Right lobe of liver (tissue), 6 donors: Measurements from ENCODE around the gene KRTAP12-3. TPM values are rescaled to one million over a fixed set of nuclear protein-coding genes. Genes with fewer than 3 reads are reported as not detected.
A peak's percentile ranks its signal among the peaks of the same experiment; 100 is the strongest.
"Not testable (repeated sequence)": the region's sequence is repeated elsewhere in the genome, so short reads cannot be mapped to it uniquely, and the experiment has no call there.

Source experiments
- ATAC-seq, 4 donors: fragments of 200-7000 bp; cut with Tn5 transposase; one replicate each; pipeline ENCODE4 v1.9.1; 2020; ENCODE audit warnings: mild to moderate bottlenecking in 4 of 4, moderate library complexity in 4 of 4
- DNase-seq, 3 donors: peaks; one replicate each; pipeline ENCODE4 v3.0.0-alpha.2; 2020
- H3K27ac ChIP-seq, 3 donors: fragments of 200-600 bp; one replicate each; pipeline ENCODE4 v1.8.0; 2022
- H3K27me3 ChIP-seq, 2 donors: fragments of 200-600 bp; one replicate each; pipeline ENCODE4 v1.8.0; 2022
- H3K36me3 ChIP-seq, 4 donors: fragments of 200-600 bp; sonication (generic) in 1 of 4; one replicate each; pipeline versions ENCODE4 v1.5.1 to v1.8.0; 2017 to 2022; ENCODE audit warnings: control low read depth in 1 of 4
- H3K4me1 ChIP-seq, 4 donors: fragments of 200-600 bp; sonication (generic) in 1 of 4; one replicate each; pipeline versions ENCODE4 v1.5.1 to v1.8.0; 2017 to 2022; ENCODE audit warnings: control low read depth in 1 of 4
- H3K4me3 ChIP-seq, 3 donors: fragments of 200-600 bp; one replicate each; pipeline ENCODE4 v1.8.0; 2022
- H3K9me3 ChIP-seq, 4 donors: fragments of 200-600 bp; sonication (generic) in 1 of 4; one replicate each; pipeline versions ENCODE4 v1.5.1 to v1.8.0; 2017 to 2022; ENCODE audit warnings: control low read depth in 1 of 4
- CTCF ChIP-seq, 4 donors: fragments of 200-600 bp in 3 of 4; fragments of 450-650 bp in 1 of 4; IDR thresholded peaks; one replicate each; pipeline versions ENCODE4 v1.5.1 to v1.8.0; 2016 to 2022; ENCODE audit warnings: antibody characterized with exemption in 4 of 4, mild to moderate bottlenecking in 2 of 4
- POLR2A ChIP-seq: fragments of 450-650 bp; IDR thresholded peaks from one replicate; pipeline ENCODE4 v1.6.1; 2017; ENCODE audit warnings: antibody characterized with exemption, mild to moderate bottlenecking
- WGBS: methylation state at CpG from one replicate; pipeline ENCODE4 v1.1.6; 2018; ENCODE audit warnings: low coverage, low lambda C conversion rate; ENCODE audit not compliant: insufficient coverage; ENCODE audit errors: missing lambda C conversion rate; 5-methylcytosine and 5-hydroxymethylcytosine counted together
- intact Hi-C, 2 donors: fragments of 100-400 bp; cut with DNase I; formaldehyde crosslinking; loops; one replicate each; pipeline versions ENCODE4 v1.11.2 to v1.14.1; 2022
- long read RNA-seq: library from polyadenylated mRNA; unstranded; transcript quantifications from one replicate; pipeline ENCODE4 v2.0.0, GENCODE V29; 2019
- total RNA-seq, 6 experiments: library from RNA; depleted of rRNA in 2 of 6; stranded (reverse); fragments of >200 nt in 2 of 6; fragmentation: NEBNext Ultra II Directional in 3 of 6; extraction: Animal tissue kit (Norgen Biotek cat#: 25700) in 3 of 6; gene quantifications; one replicate each; pipeline versions ENCODE4 v1.1.0 to v1.2.4, GENCODE V29; 2016 to 2023
- donor health status: DM: no; HTN: yes; CAD: no.
- donor health status: DM: no; HTN: no; CAD: no.
- donor health status: DM: no; HTN: no; CAD: no.
- donor health status: DM: no; HTN: yes; CAD: no.
- donor health status: DM: no; HTN: yes; CAD: no.

Gene KRTAP12-3
- not detected for total RNA-seq
- long read RNA-seq: 0 reads

GRCh38 chr21:44657635-44658540 is at the start of gene KRTAP12-3:
Gene KRTAP12-3, plus strand, starts transcription at chr21:44657932. Its CDS starts 48 bp downstream, at chr21:44657980.
- no peaks in the 10 kb centered on the region for H3K27me3 ChIP-seq
- WGBS: 42% methylated on average over 12 of the region's 26 CpGs
- H3K4me1 ChIP-seq: no peaks in the 10 kb centered on the region
- H3K9me3 ChIP-seq: no peaks in the 10 kb centered on the region
- no peak within 1 kb of the TSS for H3K4me3 ChIP-seq
- peak; percentile 36 to 63 (median 51) for ATAC-seq
- TF ChIP-seq CTCF (IDR thresholded peaks at IDR 0.05): no peak
- no peak for TF ChIP-seq POLR2A
- no peak for DNase-seq
- no peak within 1 kb of the TSS for H3K27ac ChIP-seq
- intact Hi-C loops: no loop called here
- no peaks in the 10 kb centered on the region for H3K36me3 ChIP-seq

GRCh38 chr21:44609193-44609592 is 48.5 kb upstream of the KRTAP12-3 start:
- Histone ChIP-seq H3K36me3 (no peaks in the 10 kb centered on the region), H3K4me1 (no peaks in the 10 kb centered on the region), H3K27me3 (no peaks in the 10 kb centered on the region), H3K9me3 (no peaks in the 10 kb centered on the region), H3K27ac (no peak overlapping the region), H3K4me3 (no peak overlapping the region)
- TF ChIP-seq POLR2A (no peak), CTCF (IDR thresholded peaks at IDR 0.05) (no peak)
- DNase-seq (no peak), ATAC-seq (no peak)
- intact Hi-C loops: no loop called here

DNA sequence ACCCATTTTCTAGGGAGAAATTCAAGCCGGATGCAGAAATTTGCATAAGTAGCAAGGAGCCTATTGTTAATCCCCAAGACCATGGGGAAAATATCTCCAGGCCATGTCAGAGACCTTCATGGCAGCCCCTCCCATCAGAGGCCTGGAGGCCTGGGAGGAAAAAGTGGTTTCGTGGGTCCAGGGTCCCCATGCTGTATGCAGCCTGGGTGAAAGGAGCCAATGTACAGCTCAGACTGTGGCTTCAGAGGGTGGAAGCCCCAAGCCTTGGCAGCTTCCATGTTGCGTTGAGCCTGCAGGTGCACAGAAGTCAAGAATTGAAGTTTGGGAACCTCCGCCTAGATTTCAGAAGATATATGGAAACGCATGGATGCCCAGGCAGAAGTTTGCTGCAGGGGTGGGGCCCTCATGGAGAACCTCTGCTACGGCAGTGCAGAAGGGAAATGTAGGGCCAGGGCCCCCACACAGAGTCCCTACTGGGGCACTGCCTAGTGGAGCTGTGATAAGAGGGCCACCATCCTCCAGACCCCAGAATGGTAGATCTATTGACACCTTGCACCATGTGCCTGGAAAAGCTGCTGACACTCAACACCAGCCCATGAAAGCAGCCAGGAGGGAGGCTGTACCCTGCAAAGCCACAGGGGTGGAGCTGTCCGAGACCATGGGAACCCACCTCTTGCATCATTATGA is 47.4 kb upstream of the KRTAP12-3 start:
- ATAC-seq, DNase-seq, H3K36me3 ChIP-seq, H3K9me3 ChIP-seq, H3K27ac ChIP-seq, intact Hi-C loops, H3K4me3 ChIP-seq, H3K27me3 ChIP-seq, H3K4me1 ChIP-seq: not testable (repeated sequence)
- whole genome bisulfite sequencing: 96% methylated on average over 4 of the region's 7 CpGs

GRCh38 chr21:44611551-44611950 is 46.2 kb upstream of the KRTAP12-3 start:
- no CpG with 5 or more reads among the region's 4 CpGs for WGBS
- Histone ChIP-seq H3K4me3 (no peak overlapping the region), H3K27ac (no peak overlapping the region), H3K27me3 (no peaks in the 10 kb centered on the region), H3K4me1 (no peaks in the 10 kb centered on the region), H3K36me3 (no peaks in the 10 kb centered on the region), H3K9me3 (no peaks in the 10 kb centered on the region)
- ATAC-seq (no peak), DNase-seq (no peak)
- TF ChIP-seq POLR2A (no peak), CTCF (IDR thresholded peaks at IDR 0.05) (no peak)
- intact Hi-C loops: no loop called here

DNA sequence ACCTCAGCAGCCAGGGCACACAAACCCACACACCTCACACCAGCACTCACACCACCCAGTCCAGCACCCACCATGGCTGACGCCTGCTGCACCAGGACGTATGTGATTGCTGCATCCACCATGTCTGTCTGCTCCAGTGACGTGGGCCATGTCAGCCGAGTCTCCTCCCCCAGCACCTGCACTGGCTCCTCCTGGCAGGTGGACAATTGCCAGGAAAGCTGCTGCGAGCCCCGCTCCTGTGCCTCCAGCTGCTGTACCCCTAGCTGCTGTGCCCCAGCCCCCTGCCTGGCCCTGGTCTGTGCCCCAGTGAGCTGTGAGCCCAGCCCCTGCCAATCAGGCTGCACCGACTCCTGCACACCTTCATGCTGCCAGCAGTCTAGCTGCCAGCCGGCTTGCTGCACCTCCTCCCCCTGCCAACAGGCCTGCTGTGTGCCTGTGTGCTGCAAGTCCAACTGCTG is 45.7 kb upstream of the KRTAP12-3 start, which contains the start of gene KRTAP10-8:
Gene KRTAP10-8 (plus strand): TSS at position 51 of the 458 bp plus-strand sequence. CDS start 22 bp downstream, at position 73.
- no peak for ATAC-seq
- no peak for DNase-seq

More for the DNA sequence above, 45.7 kb upstream of the KRTAP12-3 start, which contains the start of gene KRTAP10-8:
- no CpG with 5 or more reads among the region's 8 CpGs for WGBS
- Histone ChIP-seq H3K36me3 (no peaks in the 10 kb centered on the region), H3K9me3 (no peaks in the 10 kb centered on the region), H3K27me3 (no peaks in the 10 kb centered on the region), H3K4me1 (no peaks in the 10 kb centered on the region), H3K4me3 (no peak within 1 kb of the TSS), H3K27ac (no peak within 1 kb of the TSS)
- intact Hi-C loops: no loop called here
- TF ChIP-seq POLR2A: no peak
- no peak for TF ChIP-seq CTCF (IDR thresholded peaks at IDR 0.05)
